EH (cell line): ENCODE data around the gene NTRK1.

Experiments
- DNase-seq: peaks from one replicate; pipeline ENCODE4 v3.0.0-alpha.2; 2015; ENCODE audit warnings: low read depth

NTRK1 gene

DNA sequence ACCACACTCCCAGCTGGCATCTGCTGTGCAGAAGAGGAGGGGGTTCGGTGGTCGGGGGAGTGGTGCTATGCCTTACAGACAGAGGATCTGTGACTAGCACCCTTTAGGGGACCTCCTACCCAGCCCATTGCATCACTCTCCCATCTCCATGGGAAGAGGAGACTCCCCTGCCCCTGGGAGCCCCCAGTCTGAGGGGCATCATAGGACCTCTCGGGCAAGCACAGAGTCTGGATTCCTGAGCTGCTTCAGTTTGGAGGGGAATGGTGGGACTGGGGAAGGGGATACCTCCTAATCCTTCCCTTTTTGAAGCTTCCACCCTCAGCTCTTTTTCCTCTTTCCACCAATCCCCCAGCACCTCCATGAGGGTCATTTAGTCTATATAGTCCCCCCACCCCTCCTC is 3.1 kb upstream of the NTRK1 start:
- no peak for DNase-seq

DNA sequence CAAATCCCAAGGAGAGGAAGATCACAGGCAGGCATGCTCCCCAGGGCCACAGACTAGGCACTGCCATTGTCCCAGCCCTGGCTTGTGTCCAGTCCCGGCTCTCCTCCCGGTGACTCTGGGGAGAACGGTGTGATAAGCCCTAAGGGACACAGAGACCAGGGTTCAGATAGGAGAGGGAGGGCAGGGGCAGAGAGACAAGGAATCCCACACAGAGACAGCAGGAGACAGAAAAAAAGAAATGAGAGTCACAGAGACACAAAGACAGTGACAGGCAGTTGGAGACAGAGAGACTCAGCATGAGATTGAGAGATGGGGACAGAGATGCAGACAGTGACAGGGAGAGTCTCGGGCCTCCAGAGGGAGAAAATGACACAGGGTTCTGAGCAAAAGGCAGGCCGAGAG is 2.1 kb upstream of the NTRK1 start:
- no peak for DNase-seq

DNA sequence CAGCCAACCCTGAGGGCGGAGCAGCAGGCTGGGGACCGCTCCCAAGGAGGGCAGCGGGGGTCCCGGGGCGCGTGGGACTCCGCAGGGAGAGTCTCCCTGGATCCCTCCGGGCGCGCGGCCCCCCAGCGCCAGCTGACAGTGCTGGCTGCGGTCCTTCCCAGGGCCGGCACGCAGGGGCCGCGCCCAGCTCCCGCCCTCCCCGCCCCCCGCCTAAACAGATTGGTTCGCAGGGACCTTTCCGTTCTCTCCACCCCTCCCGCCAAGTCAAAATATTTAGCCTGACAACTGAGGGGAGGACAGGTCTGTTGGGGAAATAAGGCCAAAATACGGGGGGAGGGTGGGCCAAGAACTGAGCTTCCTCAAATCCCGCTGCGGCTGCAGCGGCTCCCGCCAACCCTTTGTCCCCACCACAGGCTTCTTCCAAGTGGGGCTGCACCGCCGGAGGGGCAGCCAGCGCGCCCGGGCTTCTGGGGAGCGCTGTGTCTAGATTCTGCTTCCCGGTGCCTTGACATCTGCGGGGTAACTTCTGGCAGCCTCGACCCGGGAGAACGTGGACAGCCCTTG is 1.6 kb upstream of the NTRK1 start, which contains the start of gene INSRR:
Gene INSRR, minus strand, starts transcription at position 159 of the 564 bp plus-strand sequence. CDS start 496 bp downstream, outside the sequence.
- DNase-seq: peak; percentile 22

DNA sequence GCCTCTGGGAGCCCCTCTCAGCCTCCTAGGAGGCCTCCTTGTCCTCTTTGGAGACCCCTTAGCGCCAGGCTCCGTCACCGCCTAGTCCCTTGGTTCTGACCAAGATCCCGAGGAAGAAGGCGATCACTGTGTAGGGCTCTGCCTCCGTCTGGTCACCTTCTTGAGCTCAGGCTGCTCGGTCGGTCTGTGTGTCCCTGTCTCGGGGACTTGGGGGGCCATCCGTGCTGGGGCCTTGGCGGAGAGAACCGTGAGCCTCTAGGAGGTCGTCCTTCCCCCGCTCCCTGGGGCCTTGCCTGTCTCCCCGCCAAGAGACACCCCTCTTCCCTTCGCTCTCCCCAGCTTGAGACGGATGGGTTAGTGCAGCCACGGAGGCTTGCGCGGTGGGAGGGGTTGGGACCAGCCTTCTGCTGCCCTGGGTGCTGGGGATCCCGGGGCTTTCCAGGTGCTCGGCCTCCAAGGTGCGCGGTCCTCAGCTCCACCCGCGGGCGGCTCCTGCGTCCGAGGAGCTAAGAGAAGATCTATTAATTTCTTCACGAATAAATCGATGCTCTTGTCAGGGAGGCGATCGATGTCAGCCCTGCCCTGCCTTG is 1.0 kb upstream of the NTRK1 start:
- DNase-seq: peak; percentile 34

DNA sequence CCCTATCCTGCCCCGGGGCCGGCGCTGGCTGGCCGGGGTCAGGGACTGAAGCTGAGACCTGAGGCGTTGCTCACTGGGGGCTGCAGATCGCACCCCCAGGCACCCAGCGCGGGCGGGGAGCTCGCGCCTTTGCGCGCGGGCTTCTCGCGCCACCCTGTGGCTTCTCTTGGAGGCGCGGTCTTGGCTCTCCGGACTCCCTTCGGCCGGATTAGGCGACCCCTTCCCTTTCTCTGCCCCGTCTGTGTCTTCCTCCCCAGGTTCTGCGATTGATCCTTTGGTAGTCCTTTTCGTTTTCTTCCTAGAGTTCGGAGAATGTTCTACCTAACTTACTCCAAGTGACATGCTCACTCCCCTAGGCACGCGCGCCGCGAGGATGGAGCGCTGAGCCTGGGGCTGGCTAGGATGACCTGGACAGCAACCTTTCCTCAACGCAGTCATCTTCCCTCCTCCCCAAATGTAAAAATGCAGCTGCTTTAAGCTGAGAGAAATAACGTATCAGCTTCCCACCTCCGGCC is 495 bp upstream of the NTRK1 start:
- DNase-seq: peak; percentile 51

DNA sequence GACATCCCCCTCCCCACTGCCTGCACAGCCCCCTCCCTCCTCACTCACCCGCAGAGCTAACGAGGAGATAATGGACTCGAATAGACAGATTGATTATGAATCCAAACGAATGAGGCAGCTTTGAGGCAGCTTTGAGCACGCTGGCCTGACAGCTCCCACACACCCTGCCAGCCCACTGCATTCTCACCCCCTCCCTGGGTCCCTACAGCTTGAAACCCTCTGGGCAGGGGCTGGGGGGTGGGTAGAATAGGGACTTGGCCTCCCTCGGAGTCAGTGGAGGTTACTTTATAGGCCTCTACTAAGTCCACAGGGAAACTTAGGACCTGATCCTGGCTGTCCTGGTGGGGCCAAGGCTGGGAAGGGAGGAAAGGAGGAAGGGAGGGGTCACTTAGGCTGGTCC is 1.9 kb downstream of the NTRK1 start:
- DNase-seq: no peak

DNA sequence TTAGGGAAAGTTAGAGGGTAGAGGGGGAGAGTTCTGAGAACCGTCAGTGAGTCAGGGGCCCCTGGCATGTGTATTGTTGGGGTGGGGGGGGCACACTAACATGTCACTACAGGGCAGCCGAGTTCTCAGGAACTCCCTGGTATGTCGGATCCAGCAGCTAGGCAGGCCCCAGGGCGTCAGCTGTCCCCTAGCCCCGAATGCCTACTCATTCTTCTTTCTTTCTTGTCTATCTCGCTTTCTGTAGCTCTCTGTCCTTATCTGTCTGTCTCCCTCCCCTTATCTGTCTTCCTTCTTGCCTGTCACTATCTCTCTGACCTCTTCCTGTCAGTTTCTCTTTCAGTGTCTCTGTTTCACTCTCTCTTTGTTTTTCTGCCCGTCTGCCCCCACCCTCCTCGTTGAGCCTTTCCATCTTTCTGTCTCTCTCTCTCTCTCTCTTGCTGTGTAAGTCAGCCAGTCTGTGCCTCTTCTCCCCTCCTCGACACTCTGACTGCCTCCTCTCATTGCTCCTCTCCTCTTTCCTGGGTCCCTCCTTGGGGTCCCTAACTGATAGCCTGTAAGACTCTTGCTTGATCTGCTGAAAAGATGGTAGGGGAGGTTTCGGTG is 2.4 kb downstream of the NTRK1 start:
- DNase-seq: no peak

DNA sequence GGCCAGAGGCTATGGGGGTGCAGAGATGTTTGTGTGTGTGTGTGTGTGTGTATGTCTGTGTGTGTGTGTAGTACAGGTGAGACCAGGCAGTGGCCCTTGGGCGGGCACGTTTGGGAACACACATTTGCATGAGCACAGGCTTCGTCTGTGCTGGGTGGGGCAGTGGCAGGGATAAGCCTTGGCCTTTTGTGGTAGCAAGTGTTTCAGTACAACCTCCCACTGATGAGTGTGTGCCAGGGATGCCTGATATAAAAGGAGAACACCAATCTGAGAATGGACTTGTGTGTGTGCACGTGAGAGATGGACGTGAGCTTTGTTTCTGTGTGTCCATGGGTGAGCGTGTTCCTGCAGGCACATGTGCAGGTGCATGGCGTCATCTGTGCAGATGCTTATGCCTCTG is 3.0 kb downstream of the NTRK1 start:
- DNase-seq: no peak

DNA sequence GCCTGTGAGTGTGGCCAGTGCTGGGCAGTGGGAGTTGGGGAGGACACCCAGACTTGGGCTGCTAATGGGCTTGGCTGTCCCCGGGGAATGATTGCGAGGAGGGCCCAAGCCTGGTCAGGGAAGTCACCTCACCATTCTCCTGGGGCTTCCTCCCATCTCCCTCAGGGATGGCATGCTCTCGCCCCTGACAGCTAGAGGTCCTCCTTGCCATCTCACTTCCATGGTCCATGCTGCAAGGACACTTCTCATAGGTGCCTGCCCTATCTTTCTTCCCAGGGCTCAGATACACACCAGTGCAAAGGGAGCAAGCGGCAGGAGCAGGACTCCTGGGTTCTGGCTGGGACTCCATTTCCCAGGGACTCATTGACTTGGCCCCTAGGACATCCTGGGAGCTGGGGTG is 4.1 kb downstream of the NTRK1 start:
- DNase-seq: no peak

DNA sequence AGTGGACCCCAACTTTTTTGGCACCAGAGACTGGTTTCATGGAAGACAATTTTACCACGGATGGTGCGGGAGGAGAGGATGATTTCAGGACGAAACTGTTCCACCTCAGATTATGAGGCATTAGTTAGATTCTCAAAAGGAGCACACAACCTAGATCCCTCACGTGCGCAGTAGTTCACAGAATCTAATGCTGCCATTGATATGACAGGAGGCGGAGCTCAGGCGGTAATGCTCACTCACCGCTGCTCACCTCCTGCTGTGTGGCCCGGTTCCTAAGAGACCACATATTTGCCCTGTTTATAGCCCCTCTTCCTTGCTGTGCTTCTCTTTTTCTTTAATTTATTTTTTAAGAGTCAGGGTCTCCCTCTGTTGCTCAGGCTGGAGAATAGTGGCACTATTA is 4.6 kb downstream of the NTRK1 start:
- DNase-seq: no peak

DNA sequence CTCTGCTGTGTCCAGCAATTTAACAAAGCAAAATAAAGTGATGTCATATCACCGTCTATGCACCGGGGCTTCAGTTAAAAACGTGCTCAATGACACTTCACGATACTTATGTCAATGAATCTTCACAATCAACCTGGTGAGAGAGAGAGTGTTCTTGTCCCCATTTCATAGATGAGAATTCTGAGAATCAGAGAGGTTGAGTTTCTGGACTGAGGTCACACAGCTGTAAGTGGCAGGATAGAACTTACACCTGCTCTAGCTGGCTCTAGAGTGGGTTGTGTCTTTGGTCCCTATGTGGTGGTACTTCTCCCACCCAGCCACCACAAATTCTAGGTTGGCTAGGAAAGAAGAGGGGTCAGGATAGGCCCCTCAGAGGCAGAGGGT is 5.2 kb downstream of the NTRK1 start:
- DNase-seq: no peak

DNA sequence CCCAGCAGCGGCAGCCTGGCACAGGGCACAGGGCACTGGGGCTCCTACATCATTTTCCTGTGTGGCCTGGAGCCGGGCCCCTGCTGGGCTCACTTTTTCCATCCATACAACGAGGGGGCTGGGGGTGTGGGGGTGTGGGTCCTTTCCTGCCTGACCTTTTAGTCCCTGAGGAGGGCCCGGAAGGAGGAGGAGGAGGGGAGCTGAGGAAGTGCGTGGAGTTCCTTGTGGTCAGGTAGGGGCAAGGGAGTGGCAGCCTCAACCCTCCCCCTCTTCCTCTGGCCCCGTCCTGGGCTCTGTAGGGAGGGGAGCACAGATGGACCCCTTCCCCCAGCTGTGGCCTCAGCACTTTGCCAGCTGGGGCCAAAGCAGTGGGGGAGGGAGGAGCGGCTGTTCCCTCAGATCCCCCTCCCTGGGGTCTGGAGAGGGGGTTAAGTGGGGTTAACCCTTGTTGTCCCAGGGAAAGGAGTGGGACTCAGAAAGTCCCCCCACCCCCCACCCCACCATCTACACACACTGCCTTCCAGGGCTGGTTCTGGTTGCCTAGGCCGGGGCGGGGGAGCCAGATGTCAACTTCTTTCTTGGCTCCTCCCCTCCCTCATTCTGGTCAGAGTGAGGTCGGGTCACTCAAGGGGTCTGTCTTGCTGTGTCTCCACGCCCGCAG is 5.7 kb downstream of the NTRK1 start:
- no peak for DNase-seq

DNA sequence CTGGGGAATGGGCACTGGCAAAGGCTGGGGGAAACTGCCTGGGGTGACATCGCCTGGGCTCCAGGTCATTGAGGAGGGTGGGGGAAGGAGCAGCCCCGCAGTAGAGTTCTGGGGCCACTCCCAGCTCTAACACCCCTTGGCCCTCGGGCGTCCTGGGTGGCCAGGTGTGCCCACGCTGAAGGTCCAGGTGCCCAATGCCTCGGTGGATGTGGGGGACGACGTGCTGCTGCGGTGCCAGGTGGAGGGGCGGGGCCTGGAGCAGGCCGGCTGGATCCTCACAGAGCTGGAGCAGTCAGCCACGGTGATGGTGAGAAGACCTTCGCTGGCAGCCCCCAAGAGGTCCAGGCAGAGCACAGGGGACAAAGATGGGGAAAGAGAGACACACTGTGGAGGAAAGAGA is 7.7 kb downstream of the NTRK1 start:
- DNase-seq: no peak

DNA sequence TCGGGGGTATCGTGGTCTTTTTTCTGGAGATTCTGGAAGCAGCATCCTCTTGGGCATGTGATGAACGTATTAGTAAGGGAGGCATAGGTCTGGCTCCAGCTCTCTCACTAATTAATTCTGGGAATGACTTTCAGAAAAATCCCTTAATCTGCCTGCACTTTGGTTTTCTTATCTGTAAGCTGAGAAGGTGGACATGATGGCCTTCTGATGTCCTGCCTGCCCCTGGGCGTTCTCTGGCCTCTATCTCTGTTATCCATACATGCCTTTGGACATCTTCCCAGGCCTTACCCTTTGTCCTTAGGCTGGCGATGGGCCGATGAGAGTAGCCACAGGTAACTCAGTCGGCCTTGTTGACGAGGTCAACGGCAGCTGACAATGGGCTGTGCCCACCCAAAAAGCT is 8.8 kb downstream of the NTRK1 start:
- no peak for DNase-seq

DNA sequence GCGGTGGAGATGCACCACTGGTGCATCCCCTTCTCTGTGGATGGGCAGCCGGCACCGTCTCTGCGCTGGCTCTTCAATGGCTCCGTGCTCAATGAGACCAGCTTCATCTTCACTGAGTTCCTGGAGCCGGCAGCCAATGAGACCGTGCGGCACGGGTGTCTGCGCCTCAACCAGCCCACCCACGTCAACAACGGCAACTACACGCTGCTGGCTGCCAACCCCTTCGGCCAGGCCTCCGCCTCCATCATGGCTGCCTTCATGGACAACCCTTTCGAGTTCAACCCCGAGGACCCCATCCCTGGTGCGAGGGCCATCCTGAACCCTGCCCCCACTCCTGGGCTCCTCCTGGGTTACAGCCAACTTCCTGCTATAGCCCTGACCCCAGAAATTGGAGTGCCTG is 13.0 kb downstream of the NTRK1 start:
- DNase-seq: no peak

DNA sequence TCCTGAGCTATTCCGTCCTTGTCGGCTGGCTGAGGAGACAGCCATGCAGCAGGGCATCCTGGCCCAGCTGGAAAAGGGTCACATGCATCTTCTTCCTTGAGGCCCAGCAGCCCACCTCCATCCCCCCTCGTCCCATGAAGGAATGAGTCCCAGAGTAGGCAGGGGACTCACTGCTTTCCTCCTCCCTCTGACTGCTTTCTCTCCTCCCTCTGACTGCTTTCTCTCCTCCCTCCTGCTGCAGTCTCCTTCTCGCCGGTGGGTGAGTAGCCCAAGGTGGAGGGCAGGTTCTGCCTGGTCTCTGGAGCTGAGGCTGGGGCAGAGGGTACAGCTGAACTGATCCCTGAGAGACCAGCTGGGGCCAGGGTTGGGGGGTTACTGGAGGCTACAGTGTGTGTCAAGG is 13.5 kb downstream of the NTRK1 start:
- no peak for DNase-seq

DNA sequence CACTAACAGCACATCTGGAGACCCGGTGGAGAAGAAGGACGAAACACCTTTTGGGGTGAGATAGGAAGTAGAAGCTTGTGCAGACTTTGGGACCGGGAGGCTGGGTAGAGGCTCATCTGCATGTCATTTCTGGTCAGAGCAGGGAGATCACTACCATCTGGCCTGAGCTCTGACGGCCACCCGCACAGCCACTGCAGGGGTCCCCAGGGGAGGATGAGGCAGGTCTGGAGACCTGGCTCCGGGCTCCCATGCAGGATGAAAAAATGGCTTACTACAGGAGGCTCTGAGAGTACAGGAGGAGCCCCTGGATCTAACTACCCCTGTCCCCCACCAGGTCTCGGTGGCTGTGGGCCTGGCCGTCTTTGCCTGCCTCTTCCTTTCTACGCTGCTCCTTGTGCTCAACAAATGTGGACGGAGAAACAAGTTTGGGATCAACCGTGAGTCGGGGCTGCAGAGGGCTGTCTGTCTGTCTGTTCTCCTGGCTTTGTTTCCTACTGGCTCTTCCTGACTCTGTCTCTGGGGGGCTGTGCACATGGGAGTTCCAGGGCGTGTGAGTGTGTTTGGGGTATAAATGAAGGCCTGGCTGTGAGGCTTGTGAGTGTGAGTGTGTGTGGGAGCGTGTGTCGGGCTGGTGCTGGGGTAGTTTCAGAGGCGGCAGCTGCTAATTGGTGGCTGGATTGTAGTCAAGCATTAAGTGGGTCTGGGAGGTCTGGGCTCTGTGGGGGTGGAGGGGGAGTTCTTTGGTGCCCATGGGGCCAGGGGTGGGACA is 14.1 kb downstream of the NTRK1 start:
- DNase-seq: no peak

DNA sequence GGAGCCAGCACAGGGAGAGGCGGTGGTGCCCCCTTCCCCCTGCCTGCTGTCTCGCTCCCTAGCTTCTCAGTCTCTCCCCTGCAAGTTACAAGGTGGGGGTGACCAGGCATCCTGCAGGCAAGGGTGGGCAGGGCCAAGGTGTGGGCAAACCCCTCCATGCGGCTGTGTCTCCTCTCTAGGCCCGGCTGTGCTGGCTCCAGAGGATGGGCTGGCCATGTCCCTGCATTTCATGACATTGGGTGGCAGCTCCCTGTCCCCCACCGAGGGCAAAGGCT is 14.6 kb downstream of the NTRK1 start:
- DNase-seq: no peak

DNA sequence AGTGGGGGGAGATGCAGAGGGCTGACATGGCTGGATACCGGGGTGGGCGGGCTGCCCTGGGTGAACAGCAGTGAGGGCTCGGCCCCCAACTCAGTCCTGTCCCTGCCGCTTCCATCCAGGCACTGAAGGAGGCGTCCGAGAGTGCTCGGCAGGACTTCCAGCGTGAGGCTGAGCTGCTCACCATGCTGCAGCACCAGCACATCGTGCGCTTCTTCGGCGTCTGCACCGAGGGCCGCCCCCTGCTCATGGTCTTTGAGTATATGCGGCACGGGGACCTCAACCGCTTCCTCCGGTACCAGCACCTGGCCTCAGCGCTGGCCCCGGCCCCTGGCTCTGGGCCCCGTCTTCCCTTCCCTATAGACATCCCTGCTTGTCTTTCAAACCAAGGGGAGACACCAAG is 15.6 kb downstream of the NTRK1 start:
- DNase-seq: no peak

DNA sequence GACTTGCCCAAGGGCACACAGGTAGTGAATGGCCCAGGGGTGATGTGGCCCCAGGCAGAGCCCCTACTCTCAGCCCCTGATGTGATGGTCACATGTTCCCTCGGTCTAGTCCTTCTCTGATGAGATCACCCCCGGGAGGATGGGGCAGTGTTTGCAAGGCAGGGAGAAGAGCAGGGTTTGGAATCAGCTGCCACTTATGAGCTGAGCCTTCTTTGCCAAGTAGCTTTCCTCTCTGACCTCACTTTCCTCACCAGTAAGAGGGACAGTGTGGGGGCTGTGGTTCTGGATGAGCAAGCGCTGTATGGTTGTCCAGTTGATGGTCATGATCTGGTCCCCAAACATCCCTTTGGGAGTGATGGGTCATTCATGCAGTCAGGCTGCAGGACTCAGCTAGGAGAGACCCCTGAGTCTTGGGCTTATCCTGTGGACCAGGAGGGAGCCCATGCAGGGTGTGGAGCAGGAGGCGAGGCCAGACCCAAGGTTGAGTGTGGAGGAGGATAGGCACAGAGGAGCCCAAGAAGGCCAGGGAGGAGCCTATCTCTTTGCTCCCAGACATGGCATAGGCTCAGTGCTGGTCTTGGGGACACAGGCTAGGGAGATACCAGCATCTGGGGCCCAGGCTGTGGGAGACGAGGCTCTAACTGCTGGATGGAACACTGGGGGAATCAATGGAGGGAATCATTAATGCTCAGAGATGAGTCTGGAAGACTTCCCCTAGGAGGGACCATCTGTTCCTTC is 16.9 kb downstream of the NTRK1 start:
- DNase-seq: no peak

DNA sequence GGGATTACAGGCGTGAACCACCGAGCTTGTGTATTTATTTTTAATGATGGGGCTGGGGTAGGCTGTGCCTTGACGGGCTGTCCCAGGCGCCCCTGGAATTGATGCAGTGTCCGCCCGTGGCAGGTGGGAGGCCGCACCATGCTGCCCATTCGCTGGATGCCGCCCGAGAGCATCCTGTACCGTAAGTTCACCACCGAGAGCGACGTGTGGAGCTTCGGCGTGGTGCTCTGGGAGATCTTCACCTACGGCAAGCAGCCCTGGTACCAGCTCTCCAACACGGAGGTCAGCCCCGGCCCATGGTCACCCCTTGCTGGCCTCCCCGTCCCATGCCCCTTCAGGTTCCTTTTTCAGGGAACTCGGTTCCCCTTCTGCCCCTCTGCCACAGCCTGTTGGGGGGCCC is 19.2 kb downstream of the NTRK1 start:
- DNase-seq: no peak

DNA sequence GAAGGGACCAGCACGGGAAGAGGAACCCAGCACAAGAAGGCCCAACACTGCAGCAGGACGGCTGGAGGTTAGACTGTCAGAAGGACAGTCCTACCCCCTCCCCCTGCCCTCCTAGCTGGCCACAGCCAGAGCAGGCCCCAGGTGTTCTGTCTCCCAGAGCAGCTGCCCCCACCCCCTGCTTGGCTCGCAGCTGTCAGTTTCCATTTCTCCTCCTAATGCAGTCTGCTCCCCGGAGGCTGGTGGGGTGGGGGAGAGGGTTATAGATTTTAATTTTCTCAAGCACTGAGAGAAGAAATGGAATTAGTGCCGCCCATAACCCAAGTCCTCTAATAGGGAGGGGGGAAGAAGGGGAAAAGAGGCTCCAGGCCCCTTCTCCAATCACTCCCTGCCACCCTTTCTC is 19.8 kb downstream of the NTRK1 start:
- no peak for DNase-seq
